CD8-positive, alpha-beta memory T cell (primary cell): Measurements from ENCODE around the gene DMXL1. TPM values are rescaled to one million over a fixed set of nuclear protein-coding genes. Genes with fewer than 3 reads are reported as not detected.
"Not testable (repeated sequence)": the region's sequence is repeated elsewhere in the genome, so short reads cannot be mapped to it uniquely, and the experiment has no call there.

Experiments used
- CTCF ChIA-PET: fragments of 350-600 bp; sonication (Branson Sonifier 250); formaldehyde crosslinking; loops from one replicate; lab custom pipeline; 2021; ENCODE audit warnings: antibody characterized with exemption; lab: Charles Lee
- POLR2A ChIA-PET: fragments of 350-600 bp; sonication (Branson Sonifier 250); formaldehyde crosslinking; loops from one replicate; lab custom pipeline; 2021; ENCODE audit warnings: antibody characterized with exemption; lab: Charles Lee
- DNase-seq, 5 donors: peaks; one replicate each; pipeline versions ENCODE4 v3.0.0 to v3.0.0-alpha.2; 2020 to 2022; ENCODE audit warnings: mixed read lengths in 1 of 5
- H3K27ac ChIP-seq: one replicate; pipeline ENCODE4 v1.7.0; 2013; ENCODE audit warnings: low read depth, mild to moderate bottlenecking, low read length, moderate library complexity
- H3K27me3 ChIP-seq: 2 replicates; pipeline ENCODE4 v1.7.0; 2013; ENCODE audit warnings: low read length, mild to moderate bottlenecking; ENCODE audit not compliant: insufficient read depth, poor library complexity, severe bottlenecking
- H3K36me3 ChIP-seq: 2 replicates; pipeline ENCODE4 v1.7.0; 2013; ENCODE audit warnings: mild to moderate bottlenecking, low read length, moderate library complexity; ENCODE audit not compliant: insufficient read depth
- H3K4me1 ChIP-seq: 2 replicates; pipeline ENCODE4 v1.7.0; 2013; ENCODE audit warnings: mild to moderate bottlenecking, low read length, moderate library complexity; ENCODE audit not compliant: insufficient read depth
- H3K4me3 ChIP-seq: 2 replicates; pipeline ENCODE4 v1.7.0; 2013; ENCODE audit warnings: mild to moderate bottlenecking, low read length
- H3K9me3 ChIP-seq: 2 replicates; pipeline ENCODE4 v1.7.0; 2013; ENCODE audit warnings: mild to moderate bottlenecking, low read length
- H3K27ac Mint-ChIP-seq, 8 donors: one replicate each; pipeline ENCODE4 v1.8.0; 2020 to 2021; ENCODE audit warnings: mixed read lengths in 8 of 8, mild to moderate bottlenecking in 6 of 8, inconsistent platforms in 3 of 8, moderate library complexity in 3 of 8
- H3K27me3 Mint-ChIP-seq, 2 donors: one replicate each; pipeline ENCODE4 v1.8.0; 2020 to 2021; ENCODE audit warnings: mixed read lengths in 2 of 2, mild to moderate bottlenecking in 1 of 2, moderate library complexity in 1 of 2
- H3K36me3 Mint-ChIP-seq, 3 donors: one replicate each; pipeline ENCODE4 v1.8.0; 2020 to 2021; ENCODE audit warnings: mixed read lengths in 3 of 3, inconsistent platforms in 1 of 3, mild to moderate bottlenecking in 1 of 3
- H3K4me1 Mint-ChIP-seq, 3 donors: one replicate each; pipeline ENCODE4 v1.8.0; 2020 to 2021; ENCODE audit warnings: mixed read lengths in 3 of 3, inconsistent platforms in 1 of 3, mild to moderate bottlenecking in 1 of 3
- H3K4me3 Mint-ChIP-seq, 7 donors: one replicate each; pipeline ENCODE4 v1.8.0; 2020 to 2021; ENCODE audit warnings: mixed read lengths in 7 of 7, mild to moderate bottlenecking in 6 of 7, moderate library complexity in 4 of 7, inconsistent platforms in 2 of 7
- H3K9me3 Mint-ChIP-seq, 5 donors: one replicate each; pipeline ENCODE4 v1.8.0; 2020 to 2022; ENCODE audit warnings: mixed read lengths in 5 of 5, mild to moderate bottlenecking in 3 of 5, moderate library complexity in 2 of 5, inconsistent platforms in 1 of 5
- polyA plus RNA-seq: library from polyadenylated mRNA; unstranded; fragments of 300-500 nt; fragmentation: Illumina TruSeq; gene quantifications from one replicate; pipeline ENCODE4 v1.2.3, GENCODE V29; 2021
- total RNA-seq, 2 experiments: library from RNA; stranded (reverse); gene quantifications; one replicate each; pipeline ENCODE4 v1.2.3, GENCODE V29; 2021

Gene DMXL1
- total and polyA plus RNA-seq, 3 experiments from 2014 or later, result 12.9 to 26.2 (median 25.9) TPM

GRCh38 chr5:119135743-119136142, 64.9 kb downstream of the DMXL1 start:
- H3K36me3 ChIP-seq, CTCF ChIA-PET, DNase-seq, H3K27me3 Mint-ChIP-seq, POLR2A ChIA-PET, H3K27ac Mint-ChIP-seq, H3K4me1 Mint-ChIP-seq, H3K4me1 ChIP-seq, H3K4me3 Mint-ChIP-seq, H3K27me3 ChIP-seq, H3K4me3 ChIP-seq, H3K9me3 ChIP-seq, H3K27ac ChIP-seq: not testable (repeated sequence)
- Mint-ChIP-seq H3K9me3 (peaks cover 0 to 16% (median 12%) of the 10 kb centered on the region in 5 donors), H3K36me3 (peaks cover 35 to 65% (median 54%) of the 10 kb centered on the region in 3 donors)

DNA sequence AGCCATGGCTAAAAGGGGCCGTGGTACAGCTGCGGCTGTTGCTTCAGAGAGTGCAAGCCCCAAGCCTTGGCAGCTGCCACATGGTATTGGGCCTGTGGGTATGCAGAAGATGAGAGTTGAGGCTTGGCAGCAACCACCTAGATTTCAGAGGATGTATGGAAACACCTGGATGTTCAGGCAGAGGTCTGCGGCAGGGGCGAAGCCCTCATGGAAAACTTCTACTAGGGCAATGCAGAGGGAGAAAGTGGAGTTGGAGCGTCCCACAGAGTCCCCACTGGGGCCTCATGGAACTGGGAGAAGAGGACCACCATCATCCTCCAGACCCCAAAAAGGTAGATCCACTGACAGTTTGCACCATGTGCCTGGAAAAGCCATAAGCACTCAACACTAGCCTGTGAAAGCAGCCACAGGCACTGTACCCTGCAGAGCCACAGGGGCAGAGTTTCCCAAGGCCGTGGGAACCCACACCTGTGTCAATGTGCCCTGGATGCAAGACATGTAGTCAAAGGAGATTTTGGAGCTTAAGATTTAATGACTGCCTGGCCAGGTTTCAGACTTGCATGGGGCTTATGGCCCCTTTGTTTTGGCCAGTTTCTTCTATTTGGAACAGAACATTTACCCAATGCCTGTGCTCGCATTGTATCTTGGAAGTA, 65.9 kb downstream of the DMXL1 start:
- ChIA-PET POLR2A (no interaction called here), CTCF (no interaction called here)
- no peak overlapping the region for H3K4me3 ChIP-seq
- no peak overlapping the region for H3K27ac ChIP-seq
- no peak for DNase-seq
- peaks cover 6% of the 10 kb centered on the region for H3K36me3 ChIP-seq
- no peaks in the 10 kb centered on the region for H3K27me3 Mint-ChIP-seq
- no peak overlapping the region for H3K27ac Mint-ChIP-seq
- H3K4me3 Mint-ChIP-seq, result no peak overlapping the region
- H3K9me3 ChIP-seq, result no peaks in the 10 kb centered on the region
- peaks cover 35 to 59% (median 54%) of the 10 kb centered on the region in 3 donors for H3K36me3 Mint-ChIP-seq
- no peaks in the 10 kb centered on the region for H3K4me1 ChIP-seq
- H3K4me1 Mint-ChIP-seq, result no peaks in the 10 kb centered on the region
- peaks cover 0 to 16% (median 12%) of the 10 kb centered on the region in 5 donors for H3K9me3 Mint-ChIP-seq
- no peaks in the 10 kb centered on the region for H3K27me3 ChIP-seq

DNA sequence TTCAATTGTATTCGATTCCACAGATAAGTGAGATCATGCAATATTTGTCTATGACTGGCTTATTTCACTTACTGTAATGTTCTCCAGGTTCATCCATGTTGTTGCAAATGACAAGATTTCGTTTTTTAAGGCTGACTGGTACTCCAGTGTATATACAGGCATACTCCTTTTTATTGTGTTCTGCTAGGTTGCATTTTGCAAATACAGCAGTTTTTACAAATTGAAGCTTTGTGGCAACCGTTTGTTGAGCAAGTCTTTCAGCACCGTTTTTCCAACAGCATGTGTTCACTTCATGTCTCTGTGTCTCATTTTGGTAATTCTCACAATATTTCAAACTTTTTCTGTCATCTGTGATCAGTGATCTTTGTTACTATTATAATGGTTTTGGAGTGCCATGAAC, 82.7 kb downstream of the DMXL1 start:
- Mint-ChIP-seq H3K4me1 (no peaks in the 10 kb centered on the region), H3K27me3 (no peaks in the 10 kb centered on the region), H3K36me3 (peaks cover 36 to 59% (median 36%) of the 10 kb centered on the region in 3 donors), H3K27ac (peak overlapping the region in 1 of 8 donors; percentile 61), H3K9me3 (peaks cover 0 to 7% (median 4%) of the 10 kb centered on the region in 5 donors), H3K4me3 (no peak overlapping the region)
- Histone ChIP-seq H3K9me3 (no peaks in the 10 kb centered on the region), H3K27ac (no peak overlapping the region), H3K4me1 (no peaks in the 10 kb centered on the region), H3K4me3 (no peak overlapping the region), H3K27me3 (no peaks in the 10 kb centered on the region), H3K36me3 (peaks cover 7% of the 10 kb centered on the region)
- DNase-seq, result no peak
- ChIA-PET POLR2A (no interaction called here), CTCF (no interaction called here)

DNA sequence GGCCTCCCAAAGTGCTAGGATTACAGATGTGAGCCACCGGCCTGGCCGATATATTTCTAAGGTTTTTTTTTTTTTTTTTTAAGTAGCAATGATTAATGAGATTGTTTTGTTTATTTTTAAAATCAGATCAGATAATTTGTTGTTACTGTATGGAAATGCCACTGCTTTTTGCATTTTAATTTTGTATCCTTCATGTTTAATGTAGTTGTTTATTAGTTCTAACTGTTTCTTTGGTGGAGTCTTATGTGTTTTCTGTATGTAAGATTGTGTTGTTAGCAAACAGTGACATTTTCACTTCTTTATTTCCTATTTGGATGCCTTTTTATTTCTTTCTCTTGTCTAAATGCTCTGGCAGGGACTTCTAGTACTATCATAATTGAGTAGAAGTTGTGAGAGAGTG, 87.3 kb downstream of the DMXL1 start:
- H3K4me3 ChIP-seq, result no peak overlapping the region
- H3K27me3 ChIP-seq, result no peaks in the 10 kb centered on the region
- CTCF ChIA-PET, result interaction anchor here (0.7 kb wide), 1 partner anchor 169 kb away, joined by 3 read pairs; no protein-coding TSS in a partner anchor
- H3K9me3 Mint-ChIP-seq, result peaks cover 0 to 7% (median 4%) of the 10 kb centered on the region in 5 donors
- peaks cover 33 to 46% (median 42%) of the 10 kb centered on the region in 3 donors for H3K36me3 Mint-ChIP-seq
- no peaks in the 10 kb centered on the region for H3K9me3 ChIP-seq
- H3K4me3 Mint-ChIP-seq, result no peak overlapping the region
- peaks cover 0 to 1% (median 0%) of the 10 kb centered on the region in 3 donors for H3K4me1 Mint-ChIP-seq
- no peaks in the 10 kb centered on the region for H3K27me3 Mint-ChIP-seq
- no peaks in the 10 kb centered on the region for H3K36me3 ChIP-seq
- H3K27ac Mint-ChIP-seq, result no peak overlapping the region
- H3K4me1 ChIP-seq, result no peaks in the 10 kb centered on the region
- no peak for DNase-seq
- POLR2A ChIA-PET, result interaction anchor here (0.7 kb wide), 1 partner anchor 75 kb away, joined by 6 read pairs; no protein-coding TSS in a partner anchor
- H3K27ac ChIP-seq, result no peak overlapping the region

- Mint-ChIP-seq H3K4me1 (peaks cover 0 to 1% (median 0%) of the 10 kb centered on the region in 3 donors), H3K27ac (no peak overlapping the region), H3K4me3 (no peak overlapping the region), H3K9me3 (peaks cover 0 to 7% (median 4%) of the 10 kb centered on the region in 5 donors), H3K27me3 (no peaks in the 10 kb centered on the region), H3K36me3 (peaks cover 31 to 45% (median 36%) of the 10 kb centered on the region in 3 donors)
- POLR2A ChIA-PET, result no interaction called here
- H3K27me3 ChIP-seq, result no peaks in the 10 kb centered on the region
- DNase-seq, result no peak
- no peak overlapping the region for H3K27ac ChIP-seq
- CTCF ChIA-PET, result interaction anchor here (0.9 to 1.1 kb wide), 2 partner anchors 173 to 250 kb away, joined by 3 read pairs; partner anchors contain the start of gene DTWD2
- no peaks in the 10 kb centered on the region for H3K36me3 ChIP-seq
- H3K4me3 ChIP-seq, result no peak overlapping the region
- H3K9me3 ChIP-seq, result no peaks in the 10 kb centered on the region
- H3K4me1 ChIP-seq, result no peaks in the 10 kb centered on the region
Observed at GRCh38 chr5:119161430-119161829, 90.5 kb downstream of the DMXL1 start.

- Histone ChIP-seq H3K4me3 (no peak overlapping the region), H3K4me1 (no peaks in the 10 kb centered on the region), H3K27me3 (no peaks in the 10 kb centered on the region), H3K27ac (no peak overlapping the region), H3K36me3 (no peaks in the 10 kb centered on the region), H3K9me3 (no peaks in the 10 kb centered on the region)
- Mint-ChIP-seq H3K4me3 (no peak overlapping the region), H3K27ac (peak overlapping the region in 1 of 8 donors; percentile 21), H3K36me3 (peaks cover 11 to 33% (median 16%) of the 10 kb centered on the region in 3 donors), H3K4me1 (peaks cover 8 to 10% (median 10%) of the 10 kb centered on the region in 3 donors), H3K9me3 (no peaks in the 10 kb centered on the region), H3K27me3 (no peaks in the 10 kb centered on the region)
- CTCF ChIA-PET, result no interaction called here
- no peak for DNase-seq
- POLR2A ChIA-PET, result no interaction called here
Observed at GRCh38 chr5:119166026-119166425, 95.1 kb downstream of the DMXL1 start.

GRCh38 chr5:119168401-119168800, 97.5 kb downstream of the DMXL1 start:
- Mint-ChIP-seq H3K9me3 (no peaks in the 10 kb centered on the region), H3K27me3 (no peaks in the 10 kb centered on the region), H3K4me3 (no peak overlapping the region), H3K36me3 (peaks cover 11 to 38% (median 12%) of the 10 kb centered on the region in 3 donors), H3K27ac (peak overlapping the region in 1 of 8 donors; percentile 97), H3K4me1 (peaks cover 6 to 10% (median 10%) of the 10 kb centered on the region in 3 donors)
- Histone ChIP-seq H3K4me3 (no peak overlapping the region), H3K36me3 (no peaks in the 10 kb centered on the region), H3K27ac (no peak overlapping the region), H3K4me1 (no peaks in the 10 kb centered on the region), H3K9me3 (no peaks in the 10 kb centered on the region), H3K27me3 (no peaks in the 10 kb centered on the region)
- POLR2A ChIA-PET, result no interaction called here
- no peak for DNase-seq
- CTCF ChIA-PET, result interaction anchor here (1.0 kb wide), 1 partner anchor 180 kb away, joined by 3 read pairs; the partner anchor contains the start of gene DTWD2

DNA sequence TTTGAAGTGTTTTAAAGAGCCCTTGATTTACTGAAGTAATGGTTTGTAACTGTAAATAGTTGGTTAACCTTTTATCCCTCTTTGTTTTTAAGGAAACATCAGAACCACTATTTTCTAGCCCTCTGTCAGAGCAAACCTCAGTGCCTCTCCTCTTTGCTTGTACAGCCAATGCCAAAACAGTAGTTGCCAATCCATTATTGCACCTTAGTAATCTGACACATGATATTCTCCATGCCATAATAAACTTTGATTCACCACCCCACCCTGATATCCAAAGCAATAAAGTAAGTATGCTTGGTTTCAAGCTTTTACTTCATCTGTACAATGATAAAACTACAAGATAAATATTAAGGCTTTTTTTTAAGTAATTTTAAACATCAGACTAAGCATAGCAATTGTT, 100.8 kb downstream of the DMXL1 start:
- Mint-ChIP-seq H3K27ac (peak overlapping the region in 2 of 8 donors; percentile 3 to 5), H3K4me3 (no peak overlapping the region), H3K36me3 (peaks cover 0 to 30% (median 8%) of the 10 kb centered on the region in 3 donors), H3K9me3 (no peaks in the 10 kb centered on the region), H3K4me1 (peaks cover 10 to 15% (median 11%) of the 10 kb centered on the region in 3 donors), H3K27me3 (no peaks in the 10 kb centered on the region)
- Histone ChIP-seq H3K27ac (no peak overlapping the region), H3K4me1 (no peaks in the 10 kb centered on the region), H3K4me3 (no peak overlapping the region), H3K9me3 (no peaks in the 10 kb centered on the region), H3K36me3 (no peaks in the 10 kb centered on the region), H3K27me3 (no peaks in the 10 kb centered on the region)
- DNase-seq, result no peak
- POLR2A ChIA-PET, result no interaction called here
- CTCF ChIA-PET, result no interaction called here
